GM18498 (cell line): ENCODE measurements around the gene SLC36A2.
A peak's percentile ranks its signal among the peaks of the same experiment; 100 is the strongest.
"Not testable (repeated sequence)": the region's sequence is repeated elsewhere in the genome, so short reads cannot be mapped to it uniquely, and the experiment has no call there.

Experiments used
- ATAC-seq: cut with Tn5 transposase; IDR thresholded peaks from one replicate; pipeline ENCODE4 v1.9.1; 2021; ENCODE audit warnings: mild to moderate bottlenecking, moderate library complexity; ENCODE audit not compliant: unreplicated experiment

The SLC36A2 gene

GRCh38 chr5:151327585-151327984, 19.8 kb downstream of the SLC36A2 start:
- no peak for ATAC-seq

GRCh38 chr5:151326266-151326665, 21.1 kb downstream of the SLC36A2 start:
- ATAC-seq: no peak

- no peak for ATAC-seq
Observed at GRCh38 chr5:151320481-151320880, 26.9 kb downstream of the SLC36A2 start.

- peak; percentile 68 for ATAC-seq
Observed at GRCh38 chr5:151318850-151319732, 28.3 kb downstream of the SLC36A2 start.

GRCh38 chr5:151317871-151318270, 29.5 kb downstream of the SLC36A2 start:
- no peak for ATAC-seq

GRCh38 chr5:151315998-151316597, 31.3 kb downstream of the SLC36A2 start:
- peak; percentile 87 for ATAC-seq

GRCh38 chr5:151313357-151313756, 34.0 kb downstream of the SLC36A2 start:
- ATAC-seq: no peak

GRCh38 chr5:151312756-151313324, 34.5 kb downstream of the SLC36A2 start:
- no peak for ATAC-seq

- no peak for ATAC-seq
Observed at GRCh38 chr5:151310932-151311331, 36.4 kb downstream of the SLC36A2 start.

- ATAC-seq: not testable (repeated sequence)
Observed at GRCh38 chr5:151309821-151310220, 37.5 kb downstream of the SLC36A2 start.

GRCh38 chr5:151309266-151309665, 38.1 kb downstream of the SLC36A2 start:
- ATAC-seq: not testable (repeated sequence)

GRCh38 chr5:151303666-151304065, 43.7 kb downstream of the SLC36A2 start, which contains the start of gene SLC36A3:
Gene SLC36A3 (minus strand): TSS chr5:151303766. CDS start chr5:151303354, 412 bp downstream.
- ATAC-seq: no peak

GRCh38 chr5:151298063-151298855, 49.1 kb downstream of the SLC36A2 start:
- no peak for ATAC-seq

GRCh38 chr5:151296974-151297373, 50.4 kb downstream of the SLC36A2 start:
- no peak for ATAC-seq

GRCh38 chr5:151296478-151296830, 50.9 kb downstream of the SLC36A2 start:
- no peak for ATAC-seq

GRCh38 chr5:151295791-151296477, 51.4 kb downstream of the SLC36A2 start:
- ATAC-seq: no peak

GRCh38 chr5:151295138-151295537, 52.2 kb downstream of the SLC36A2 start:
- ATAC-seq: no peak

- no peak for ATAC-seq
Observed at GRCh38 chr5:151293624-151294023, 53.7 kb downstream of the SLC36A2 start.

GRCh38 chr5:151288180-151288579, 59.2 kb downstream of the SLC36A2 start:
- no peak for ATAC-seq

GRCh38 chr5:151286246-151286645, 61.1 kb downstream of the SLC36A2 start:
- no peak for ATAC-seq
